GM12801 (cell line): ENCODE results near the gene EPM2A.

Experiments
- CTCF ChIP-seq: IDR thresholded peaks from one replicate; pipeline ENCODE4 v1.5.1; 2011; ENCODE audit warnings: control low read depth; ENCODE audit not compliant: insufficient read length; ENCODE audit errors: extremely low read depth

Gene EPM2A

GRCh38 chr6:145627451-145627850 is 107.9 kb downstream of the EPM2A start:
- TF ChIP-seq CTCF = no peak

DNA sequence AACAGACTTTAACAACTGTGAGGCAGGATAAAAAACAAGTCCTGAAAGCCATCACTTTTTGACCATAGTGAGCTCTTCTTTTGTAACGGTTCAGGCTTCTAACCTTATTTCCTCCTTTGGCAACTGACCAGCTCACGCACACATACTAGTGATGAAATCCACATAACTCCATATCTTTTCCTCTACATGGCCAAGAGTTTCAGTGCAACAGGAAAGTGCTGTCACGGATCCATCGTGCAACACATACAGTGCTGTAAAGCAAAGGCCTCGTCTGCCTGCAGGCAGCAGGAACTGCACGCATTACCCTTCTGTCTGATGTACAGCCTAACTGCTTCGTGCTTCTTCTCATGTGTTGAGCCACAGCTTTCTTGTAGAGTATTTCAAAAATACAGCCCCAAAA is 108.5 kb downstream of the EPM2A start:
- TF ChIP-seq CTCF = no peak

- TF ChIP-seq CTCF = no peak
Observed at GRCh38 chr6:145623231-145623630, 112.1 kb downstream of the EPM2A start.

DNA sequence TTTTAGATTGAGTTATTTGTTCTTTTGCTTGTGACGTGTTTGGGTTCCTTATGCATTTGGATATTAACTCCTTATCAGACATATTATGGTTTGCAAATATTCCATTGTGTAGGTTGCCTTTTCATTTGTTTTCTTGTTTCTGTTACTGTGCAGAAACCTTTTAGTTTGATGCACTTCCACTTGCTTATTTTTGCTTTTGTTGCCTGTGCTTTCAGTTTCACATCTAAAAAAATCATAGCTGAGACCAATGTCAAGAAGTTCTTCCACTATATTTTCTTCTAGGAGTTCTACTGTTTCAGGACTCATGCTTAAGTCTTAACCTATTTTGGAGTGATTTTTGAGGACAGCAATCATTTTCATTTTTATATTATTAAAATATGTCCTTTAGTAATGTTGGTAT is 113.5 kb downstream of the EPM2A start:
- TF ChIP-seq CTCF = no peak

- no peak for TF ChIP-seq CTCF
Observed at GRCh38 chr6:145620088-145620487, 115.2 kb downstream of the EPM2A start.

GRCh38 chr6:145609521-145609920 is 125.8 kb downstream of the EPM2A start:
- no peak for TF ChIP-seq CTCF

- TF ChIP-seq CTCF = no peak
Observed at GRCh38 chr6:145608850-145609249, 126.5 kb downstream of the EPM2A start.

DNA sequence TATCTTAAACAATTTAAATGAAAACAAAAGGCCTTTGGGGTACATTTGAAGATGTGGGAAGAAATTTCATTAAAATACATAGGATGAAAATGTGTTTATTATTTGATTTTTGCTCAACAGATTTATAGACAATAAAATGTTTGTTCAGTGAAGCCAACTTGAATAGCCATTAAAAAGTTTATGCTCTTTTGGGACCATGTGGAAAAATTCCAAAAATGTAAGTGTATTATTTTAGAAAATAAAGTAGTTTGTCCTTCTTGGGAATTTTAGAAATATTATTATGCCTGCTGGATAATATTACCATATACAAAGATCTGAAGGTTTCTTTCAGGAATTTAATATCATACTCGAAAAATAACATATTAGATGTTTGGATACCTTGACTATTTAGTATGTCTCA is 131.3 kb downstream of the EPM2A start:
- TF ChIP-seq CTCF = no peak
